GM21737 (cell line): ENCODE measurements around the gene NYAP1.
"Not testable (repeated sequence)": the region's sequence is repeated elsewhere in the genome, so short reads cannot be mapped to it uniquely, and the experiment has no call there.

Source experiments
- ATAC-seq: cut with Tn5 transposase; IDR thresholded peaks from one replicate; pipeline ENCODE4 v1.9.1; 2021; ENCODE audit warnings: mild to moderate bottlenecking, moderate library complexity; ENCODE audit not compliant: unreplicated experiment

The NYAP1 gene

GRCh38 chr7:100540073-100540723, 56.5 kb downstream of the NYAP1 start:
- no peak for ATAC-seq

GRCh38 chr7:100541309-100541708, 57.6 kb downstream of the NYAP1 start:
- ATAC-seq, result not testable (repeated sequence)

GRCh38 chr7:100543586-100543985, 59.9 kb downstream of the NYAP1 start:
- no peak for ATAC-seq

GRCh38 chr7:100544386-100544785, 60.7 kb downstream of the NYAP1 start:
- no peak for ATAC-seq
